Measurements from ENCODE around the gene MAMDC4. TPM values are rescaled to one million over a fixed set of nuclear protein-coding genes. Genes with fewer than 3 reads are reported as not detected.

Gene MAMDC4
- total and polyA plus RNA-seq, 2 of the 13 experiments (the other 11 are each of a cell fraction or from before 2014, with no cell fraction given) = 6.0 to 6.8 TPM

DNA sequence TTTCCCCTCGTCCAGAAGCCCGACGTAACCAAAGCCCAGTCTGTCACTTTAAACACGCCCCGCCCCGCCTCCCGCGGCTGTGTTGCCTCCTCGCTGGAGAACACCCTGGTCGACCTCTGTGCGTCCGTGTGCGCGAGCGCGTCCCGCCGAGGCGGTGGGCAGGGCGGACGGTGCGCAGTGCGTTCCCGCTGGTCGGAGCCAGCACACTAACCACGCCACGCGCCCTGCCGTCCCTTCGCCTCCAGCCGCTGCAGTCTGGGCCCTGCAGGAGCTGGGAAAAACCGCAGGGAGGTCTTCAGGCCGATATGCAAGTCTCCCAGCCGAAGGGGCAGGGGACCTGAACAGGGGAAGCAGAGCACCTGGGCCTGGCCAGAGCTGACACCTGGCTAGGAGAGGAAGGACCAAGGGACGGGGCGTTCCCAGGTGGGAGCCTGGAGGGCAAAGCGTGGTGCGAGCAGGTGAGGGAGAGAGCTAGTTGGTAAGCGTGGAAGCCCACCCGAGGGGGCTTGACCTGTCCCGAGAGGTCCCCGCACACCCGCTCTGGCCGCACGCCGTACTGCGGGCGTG is 4.2 kb upstream of the MAMDC4 start (continued):
- TF ChIP-seq TBP (CRISPR knock-in tag; IDR thresholded peaks at IDR 0.05) (no peak), RELA (CRISPR knock-in tag; IDR thresholded peaks at IDR 0.05) (no peak), ZNF430 (CRISPR knock-in tag; IDR thresholded peaks at IDR 0.05) (no peak; the same call in none of the 2 replicates), ZNF296 (CRISPR knock-in tag; conservative IDR thresholded peaks at IDR 0.05) (0 out of 2 replicates have a peak, but pooled peaks have one; percentile 50), SNAPC2 (CRISPR knock-in tag; IDR thresholded peaks at IDR 0.05) (peak; percentile 59; the same call in 1 of the 2 replicates), ZNF780A (CRISPR knock-in tag; IDR thresholded peaks at IDR 0.05) (no peak), KAT7 (CRISPR knock-in tag; IDR thresholded peaks at IDR 0.05; ENCODE audit: borderline replicate concordance) (0 out of 2 replicates have a peak, but pooled peaks have one; percentile 22), ZNF709 (CRISPR knock-in tag; IDR thresholded peaks at IDR 0.05) (no peak; the same call in 1 of the 2 replicates), POLR2G (IDR thresholded peaks at IDR 0.05; ENCODE audit: low read depth, low read length) (peak; percentile 92), ZMAT3 (CRISPR knock-in tag; conservative IDR thresholded peaks at IDR 0.05) (no peak; the same call in 1 of the 2 replicates), ZNF496 (CRISPR knock-in tag; IDR thresholded peaks at IDR 0.05; ENCODE audit: insufficient replicate concordance) (no peak)
- TF ChIP-seq, protein P1, sequence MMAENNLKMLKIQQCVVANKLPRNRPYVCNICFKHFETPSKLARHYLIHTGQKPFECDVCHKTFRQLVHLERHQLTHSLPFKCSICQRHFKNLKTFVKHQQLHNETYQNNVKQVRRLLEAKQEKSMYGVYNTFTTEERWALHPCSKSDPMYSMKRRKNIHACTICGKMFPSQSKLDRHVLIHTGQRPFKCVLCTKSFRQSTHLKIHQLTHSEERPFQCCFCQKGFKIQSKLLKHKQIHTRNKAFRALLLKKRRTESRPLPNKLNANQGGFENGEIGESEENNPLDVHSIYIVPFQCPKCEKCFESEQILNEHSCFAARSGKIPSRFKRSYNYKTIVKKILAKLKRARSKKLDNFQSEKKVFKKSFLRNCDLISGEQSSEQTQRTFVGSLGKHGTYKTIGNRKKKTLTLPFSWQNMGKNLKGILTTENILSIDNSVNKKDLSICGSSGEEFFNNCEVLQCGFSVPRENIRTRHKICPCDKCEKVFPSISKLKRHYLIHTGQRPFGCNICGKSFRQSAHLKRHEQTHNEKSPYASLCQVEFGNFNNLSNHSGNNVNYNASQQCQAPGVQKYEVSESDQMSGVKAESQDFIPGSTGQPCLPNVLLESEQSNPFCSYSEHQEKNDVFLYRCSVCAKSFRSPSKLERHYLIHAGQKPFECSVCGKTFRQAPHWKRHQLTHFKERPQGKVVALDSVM (CRISPR knock-in tag; IDR thresholded peaks at IDR 0.05) = no peak
- TF ChIP-seq, protein P2, sequence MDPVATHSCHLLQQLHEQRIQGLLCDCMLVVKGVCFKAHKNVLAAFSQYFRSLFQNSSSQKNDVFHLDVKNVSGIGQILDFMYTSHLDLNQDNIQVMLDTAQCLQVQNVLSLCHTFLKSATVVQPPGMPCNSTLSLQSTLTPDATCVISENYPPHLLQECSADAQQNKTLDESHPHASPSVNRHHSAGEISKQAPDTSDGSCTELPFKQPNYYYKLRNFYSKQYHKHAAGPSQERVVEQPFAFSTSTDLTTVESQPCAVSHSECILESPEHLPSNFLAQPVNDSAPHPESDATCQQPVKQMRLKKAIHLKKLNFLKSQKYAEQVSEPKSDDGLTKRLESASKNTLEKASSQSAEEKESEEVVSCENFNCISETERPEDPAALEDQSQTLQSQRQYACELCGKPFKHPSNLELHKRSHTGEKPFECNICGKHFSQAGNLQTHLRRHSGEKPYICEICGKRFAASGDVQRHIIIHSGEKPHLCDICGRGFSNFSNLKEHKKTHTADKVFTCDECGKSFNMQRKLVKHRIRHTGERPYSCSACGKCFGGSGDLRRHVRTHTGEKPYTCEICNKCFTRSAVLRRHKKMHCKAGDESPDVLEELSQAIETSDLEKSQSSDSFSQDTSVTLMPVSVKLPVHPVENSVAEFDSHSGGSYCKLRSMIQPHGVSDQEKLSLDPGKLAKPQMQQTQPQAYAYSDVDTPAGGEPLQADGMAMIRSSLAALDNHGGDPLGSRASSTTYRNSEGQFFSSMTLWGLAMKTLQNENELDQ (CRISPR knock-in tag; IDR thresholded peaks at IDR 0.05; ENCODE audit: borderline replicate concordance) = no peak
- TF ChIP-seq, protein P3, sequence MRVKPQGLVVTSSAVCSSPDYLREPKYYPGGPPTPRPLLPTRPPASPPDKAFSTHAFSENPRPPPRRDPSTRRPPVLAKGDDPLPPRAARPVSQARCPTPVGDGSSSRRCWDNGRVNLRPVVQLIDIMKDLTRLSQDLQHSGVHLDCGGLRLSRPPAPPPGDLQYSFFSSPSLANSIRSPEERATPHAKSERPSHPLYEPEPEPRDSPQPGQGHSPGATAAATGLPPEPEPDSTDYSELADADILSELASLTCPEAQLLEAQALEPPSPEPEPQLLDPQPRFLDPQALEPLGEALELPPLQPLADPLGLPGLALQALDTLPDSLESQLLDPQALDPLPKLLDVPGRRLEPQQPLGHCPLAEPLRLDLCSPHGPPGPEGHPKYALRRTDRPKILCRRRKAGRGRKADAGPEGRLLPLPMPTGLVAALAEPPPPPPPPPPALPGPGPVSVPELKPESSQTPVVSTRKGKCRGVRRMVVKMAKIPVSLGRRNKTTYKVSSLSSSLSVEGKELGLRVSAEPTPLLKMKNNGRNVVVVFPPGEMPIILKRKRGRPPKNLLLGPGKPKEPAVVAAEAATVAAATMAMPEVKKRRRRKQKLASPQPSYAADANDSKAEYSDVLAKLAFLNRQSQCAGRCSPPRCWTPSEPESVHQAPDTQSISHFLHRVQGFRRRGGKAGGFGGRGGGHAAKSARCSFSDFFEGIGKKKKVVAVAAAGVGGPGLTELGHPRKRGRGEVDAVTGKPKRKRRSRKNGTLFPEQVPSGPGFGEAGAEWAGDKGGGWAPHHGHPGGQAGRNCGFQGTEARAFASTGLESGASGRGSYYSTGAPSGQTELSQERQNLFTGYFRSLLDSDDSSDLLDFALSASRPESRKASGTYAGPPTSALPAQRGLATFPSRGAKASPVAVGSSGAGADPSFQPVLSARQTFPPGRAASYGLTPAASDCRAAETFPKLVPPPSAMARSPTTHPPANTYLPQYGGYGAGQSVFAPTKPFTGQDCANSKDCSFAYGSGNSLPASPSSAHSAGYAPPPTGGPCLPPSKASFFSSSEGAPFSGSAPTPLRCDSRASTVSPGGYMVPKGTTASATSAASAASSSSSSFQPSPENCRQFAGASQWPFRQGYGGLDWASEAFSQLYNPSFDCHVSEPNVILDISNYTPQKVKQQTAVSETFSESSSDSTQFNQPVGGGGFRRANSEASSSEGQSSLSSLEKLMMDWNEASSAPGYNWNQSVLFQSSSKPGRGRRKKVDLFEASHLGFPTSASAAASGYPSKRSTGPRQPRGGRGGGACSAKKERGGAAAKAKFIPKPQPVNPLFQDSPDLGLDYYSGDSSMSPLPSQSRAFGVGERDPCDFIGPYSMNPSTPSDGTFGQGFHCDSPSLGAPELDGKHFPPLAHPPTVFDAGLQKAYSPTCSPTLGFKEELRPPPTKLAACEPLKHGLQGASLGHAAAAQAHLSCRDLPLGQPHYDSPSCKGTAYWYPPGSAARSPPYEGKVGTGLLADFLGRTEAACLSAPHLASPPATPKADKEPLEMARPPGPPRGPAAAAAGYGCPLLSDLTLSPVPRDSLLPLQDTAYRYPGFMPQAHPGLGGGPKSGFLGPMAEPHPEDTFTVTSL (CRISPR knock-in tag; IDR thresholded peaks at IDR 0.05; ENCODE audit: borderline replicate concordance) = no peak
- TF ChIP-seq, protein P4, sequence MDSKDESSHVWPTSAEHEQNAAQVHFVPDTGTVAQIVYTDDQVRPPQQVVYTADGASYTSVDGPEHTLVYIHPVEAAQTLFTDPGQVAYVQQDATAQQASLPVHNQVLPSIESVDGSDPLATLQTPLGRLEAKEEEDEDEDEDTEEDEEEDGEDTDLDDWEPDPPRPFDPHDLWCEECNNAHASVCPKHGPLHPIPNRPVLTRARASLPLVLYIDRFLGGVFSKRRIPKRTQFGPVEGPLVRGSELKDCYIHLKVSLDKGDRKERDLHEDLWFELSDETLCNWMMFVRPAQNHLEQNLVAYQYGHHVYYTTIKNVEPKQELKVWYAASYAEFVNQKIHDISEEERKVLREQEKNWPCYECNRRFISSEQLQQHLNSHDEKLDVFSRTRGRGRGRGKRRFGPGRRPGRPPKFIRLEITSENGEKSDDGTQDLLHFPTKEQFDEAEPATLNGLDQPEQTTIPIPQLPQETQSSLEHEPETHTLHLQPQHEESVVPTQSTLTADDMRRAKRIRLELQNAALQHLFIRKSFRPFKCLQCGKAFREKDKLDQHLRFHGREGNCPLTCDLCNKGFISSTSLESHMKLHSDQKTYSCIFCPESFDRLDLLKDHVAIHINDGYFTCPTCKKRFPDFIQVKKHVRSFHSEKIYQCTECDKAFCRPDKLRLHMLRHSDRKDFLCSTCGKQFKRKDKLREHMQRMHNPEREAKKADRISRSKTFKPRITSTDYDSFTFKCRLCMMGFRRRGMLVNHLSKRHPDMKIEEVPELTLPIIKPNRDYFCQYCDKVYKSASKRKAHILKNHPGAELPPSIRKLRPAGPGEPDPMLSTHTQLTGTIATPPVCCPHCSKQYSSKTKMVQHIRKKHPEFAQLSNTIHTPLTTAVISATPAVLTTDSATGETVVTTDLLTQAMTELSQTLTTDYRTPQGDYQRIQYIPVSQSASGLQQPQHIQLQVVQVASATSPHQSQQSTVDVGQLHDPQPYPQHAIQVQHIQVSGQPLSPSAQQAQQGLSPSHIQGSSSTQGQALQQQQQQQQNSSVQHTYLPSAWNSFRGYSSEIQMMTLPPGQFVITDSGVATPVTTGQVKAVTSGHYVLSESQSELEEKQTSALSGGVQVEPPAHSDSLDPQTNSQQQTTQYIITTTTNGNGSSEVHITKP (CRISPR knock-in tag; IDR thresholded peaks at IDR 0.05; ENCODE audit: low read depth) = no peak
